Activated T-helper 1 cell treated with anti-CD3 and anti-CD28 coated beads, Interleukin-2, amount 50 U/mL, for 16 hours (primary cell): Measurements from ENCODE around the gene CLDN8.

ENCODE experiments used
- DNase-seq, 2 donors: peaks; one replicate each; pipeline ENCODE4 v3.0.0-alpha.2; 2020; ENCODE audit warnings: low read depth in 1 of 2, low spot score in 1 of 2

Gene CLDN8

DNA sequence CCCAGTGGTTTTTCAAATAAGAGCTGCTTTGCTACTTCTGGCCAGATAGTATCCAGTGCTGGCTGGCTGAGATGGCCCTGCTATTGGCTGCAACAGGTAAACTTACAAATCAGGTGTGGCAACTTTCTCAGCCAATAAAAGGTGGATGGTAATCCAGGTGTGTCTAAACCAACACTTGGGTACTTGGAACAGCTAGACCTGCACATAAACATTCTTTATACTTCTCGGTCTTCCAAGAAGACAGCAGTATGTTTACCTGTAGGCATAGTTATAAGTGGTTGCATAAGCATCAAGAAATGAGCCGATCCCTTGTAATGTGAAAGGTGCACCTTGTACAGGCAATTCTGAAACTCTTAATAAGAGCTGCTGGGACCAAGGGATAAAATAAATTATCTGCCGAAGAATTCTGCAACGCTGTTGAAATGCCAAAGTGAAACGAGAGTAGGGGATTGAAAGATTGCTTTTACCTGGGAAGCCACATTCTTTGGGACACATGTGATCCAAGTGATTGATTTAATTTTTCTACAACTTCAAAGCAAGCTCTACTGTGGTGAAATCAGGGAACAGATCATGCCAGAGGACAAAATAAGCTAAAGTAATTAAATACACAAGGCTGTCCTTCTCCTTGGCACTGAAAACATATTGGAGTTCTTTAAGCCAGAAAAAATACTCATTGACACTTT lies at the start of gene CLDN8:
CLDN8 (minus strand) TSS at position 57 of the 683 bp plus-strand sequence. CDS start 172 bp downstream, outside the sequence.
- DNase-seq = no peak

DNA sequence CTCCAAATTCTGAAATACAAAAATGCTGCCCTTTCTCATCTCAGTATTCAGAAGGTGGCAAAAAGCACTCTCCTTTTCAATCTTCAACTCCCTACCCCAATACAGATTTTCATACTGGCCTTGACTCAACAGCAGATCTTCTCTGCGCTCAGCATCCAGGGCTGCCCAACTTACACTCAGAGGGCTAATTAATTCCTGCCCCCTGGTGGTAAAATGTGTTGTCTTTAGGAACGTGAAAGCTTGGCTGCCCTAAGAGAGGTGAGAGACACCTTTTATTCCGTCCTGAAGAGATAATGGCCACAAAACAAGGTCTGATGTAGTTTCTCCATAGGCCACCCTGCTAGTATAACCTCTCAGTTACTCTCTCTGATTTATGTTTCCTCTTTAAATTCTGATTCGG lies 41.9 kb upstream of the CLDN8 start:
- no peak for DNase-seq

DNA sequence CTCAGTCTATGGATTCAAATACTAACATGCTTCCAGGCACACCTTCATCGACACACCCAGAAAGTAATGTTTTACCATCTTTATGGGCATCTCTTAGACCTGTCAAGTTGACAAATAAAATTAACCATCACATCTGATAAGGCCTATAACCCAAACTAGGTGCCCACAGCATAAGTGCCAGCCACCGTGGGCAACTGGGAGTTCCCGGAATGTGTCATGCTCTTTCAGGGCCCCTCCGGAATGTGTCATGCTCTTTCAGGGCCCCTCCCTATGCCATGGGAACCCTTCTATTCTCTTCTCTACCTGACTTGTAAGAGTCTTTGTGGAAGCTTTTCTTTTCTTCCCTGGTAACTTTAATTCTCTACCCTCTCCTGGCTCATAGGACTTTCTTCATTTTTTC lies 40.2 kb upstream of the CLDN8 start:
- no peak for DNase-seq

DNA sequence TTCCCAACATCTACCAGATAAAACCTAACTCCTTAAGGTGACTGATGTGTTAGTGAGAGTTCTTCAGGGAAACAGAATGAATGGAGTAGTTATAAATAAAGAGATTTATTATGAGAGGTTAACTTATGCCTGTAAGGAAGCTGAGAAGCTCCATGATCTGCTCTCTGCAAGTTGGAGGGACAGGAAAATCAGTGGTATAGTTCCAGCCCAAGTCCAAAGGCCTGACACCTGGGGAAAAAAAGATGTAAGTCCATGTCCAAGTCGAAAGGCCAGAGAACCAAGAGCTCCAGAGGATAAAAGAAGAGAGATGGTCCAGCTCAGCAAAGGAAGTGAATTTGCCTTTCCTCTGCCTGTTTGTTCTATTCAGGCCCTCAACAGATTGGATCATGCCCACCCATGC lies 39.8 kb upstream of the CLDN8 start:
- DNase-seq = no peak

DNA sequence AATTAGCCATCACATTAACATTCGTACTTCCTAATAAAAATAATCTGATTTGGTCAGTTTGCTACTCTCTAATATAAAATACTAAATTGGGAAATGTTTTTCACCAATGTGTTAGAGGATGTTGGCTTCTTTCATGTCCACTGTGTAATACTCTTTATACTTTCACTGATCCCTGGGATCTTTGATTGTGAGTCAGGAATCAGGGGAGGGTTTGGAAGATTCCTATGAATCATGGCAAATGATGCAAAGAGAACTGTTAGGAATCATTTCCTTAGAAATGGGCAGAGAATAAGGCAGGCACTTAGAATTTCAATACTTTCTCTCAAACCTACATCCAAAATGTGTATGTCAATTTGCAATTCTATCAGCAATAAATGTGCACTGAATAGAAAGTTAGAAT lies 35.9 kb upstream of the CLDN8 start:
- DNase-seq = no peak

DNA sequence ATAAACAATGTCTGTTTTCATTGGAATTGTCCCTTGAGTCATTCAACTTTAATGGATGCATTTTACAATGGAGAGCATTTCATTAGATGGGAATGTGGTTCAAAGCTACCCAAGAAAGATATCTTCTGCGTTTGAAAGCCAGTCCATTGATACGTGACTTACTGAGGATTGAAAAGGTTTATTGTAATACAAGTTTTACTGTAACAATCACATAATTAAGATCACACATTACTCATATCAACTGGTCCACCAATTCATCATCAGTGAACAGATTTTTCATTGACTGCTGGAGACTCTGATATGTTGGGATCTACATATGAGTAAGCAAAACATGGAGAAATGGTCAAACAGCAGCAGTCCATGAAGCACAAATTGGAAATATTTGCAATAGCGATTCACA lies 34.0 kb upstream of the CLDN8 start:
- no peak for DNase-seq

DNA sequence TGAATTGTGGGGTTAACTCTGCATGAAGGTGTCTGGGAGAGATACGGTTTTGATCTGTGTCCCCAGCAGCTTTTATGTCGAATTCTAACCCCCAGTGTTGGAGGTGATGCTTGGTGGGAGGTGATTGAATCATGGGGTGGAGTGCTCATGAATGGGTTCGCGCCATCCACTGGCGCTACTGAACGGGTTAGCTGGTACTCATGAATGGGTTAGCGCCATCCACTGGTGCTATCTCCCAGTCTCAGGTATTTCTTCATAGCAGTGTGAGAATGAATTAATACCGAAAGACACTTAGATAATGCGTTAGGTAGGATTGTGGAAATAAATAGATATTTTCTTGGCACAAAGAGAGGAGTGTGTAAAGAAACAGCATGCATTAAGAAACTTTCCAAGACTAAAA lies 32.9 kb upstream of the CLDN8 start:
- DNase-seq = no peak

DNA sequence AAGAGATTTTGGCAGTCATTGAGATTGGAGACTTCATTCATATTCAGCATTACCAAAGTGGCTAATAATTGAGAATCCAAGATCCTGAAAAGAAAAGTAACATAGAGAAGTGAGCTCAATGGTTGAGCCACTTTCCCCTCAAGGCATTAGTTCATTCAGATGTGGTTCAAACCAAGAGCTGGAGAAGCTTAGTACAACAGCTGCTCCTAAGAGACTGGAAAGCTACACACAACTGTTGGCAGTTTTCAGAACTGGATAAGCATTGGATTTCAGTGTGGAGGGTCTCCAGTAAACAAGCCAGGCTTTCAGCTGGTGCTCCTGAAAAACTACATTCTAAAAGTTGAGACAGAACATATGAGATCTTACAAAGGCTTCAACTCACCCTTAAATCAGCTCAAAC lies 29.2 kb upstream of the CLDN8 start:
- no peak for DNase-seq

DNA sequence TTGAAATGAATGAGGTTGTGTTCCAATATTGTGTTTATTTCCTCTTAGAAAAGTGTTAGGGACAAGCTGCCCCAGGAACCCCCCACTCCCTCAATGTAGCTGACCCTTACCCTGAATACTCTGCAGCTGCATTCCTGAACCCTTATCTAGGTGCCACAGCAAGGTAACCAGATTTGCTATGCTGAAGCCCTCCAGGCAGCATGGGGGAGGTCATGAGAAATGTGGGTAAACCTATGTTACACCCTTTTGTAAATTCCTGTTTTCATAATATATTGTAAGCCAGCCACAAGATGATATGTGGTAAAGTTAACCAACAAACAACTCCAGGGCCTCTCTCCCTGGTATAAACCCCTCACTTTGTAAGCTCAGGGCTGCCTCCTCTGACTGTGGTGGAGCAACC lies 27.8 kb upstream of the CLDN8 start:
- no peak for DNase-seq

DNA sequence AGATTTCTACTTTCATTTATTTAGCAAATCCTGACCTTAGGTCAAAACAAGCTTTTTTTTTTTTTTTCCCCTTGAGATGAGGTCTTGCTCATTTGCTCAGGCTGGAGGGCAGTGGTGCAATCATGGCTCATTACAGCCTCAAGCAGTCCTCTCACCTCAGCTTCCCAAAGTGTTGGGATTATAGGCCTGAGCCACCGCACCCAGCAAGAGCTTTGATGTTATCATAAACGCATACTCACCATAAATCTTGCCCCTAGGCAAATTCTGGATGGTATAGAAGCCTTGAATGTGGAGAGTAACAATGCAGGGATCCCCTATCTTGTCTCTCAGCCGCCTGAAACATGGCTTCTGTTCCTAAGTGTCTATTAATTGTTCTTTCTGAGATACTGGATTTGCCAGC lies 24.8 kb upstream of the CLDN8 start:
- no peak for DNase-seq

DNA sequence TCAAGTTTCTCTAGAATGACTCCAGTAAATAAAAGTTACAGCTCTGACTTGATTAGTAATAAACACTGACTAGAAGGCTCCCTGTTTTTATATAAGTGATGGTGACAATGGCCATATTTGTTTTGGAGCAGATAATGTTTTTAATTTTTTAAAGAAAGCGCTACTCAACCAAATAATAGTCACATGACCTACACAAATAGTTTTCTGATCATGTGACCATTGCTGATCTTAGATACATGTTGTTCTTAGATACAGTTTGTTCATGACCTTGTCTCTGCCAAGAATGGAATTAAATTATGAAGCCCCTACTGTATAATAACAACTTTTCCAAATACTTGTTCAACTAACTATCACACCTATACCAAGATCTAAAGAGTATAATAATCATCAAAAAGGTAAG lies 22.3 kb upstream of the CLDN8 start:
- no peak for DNase-seq

DNA sequence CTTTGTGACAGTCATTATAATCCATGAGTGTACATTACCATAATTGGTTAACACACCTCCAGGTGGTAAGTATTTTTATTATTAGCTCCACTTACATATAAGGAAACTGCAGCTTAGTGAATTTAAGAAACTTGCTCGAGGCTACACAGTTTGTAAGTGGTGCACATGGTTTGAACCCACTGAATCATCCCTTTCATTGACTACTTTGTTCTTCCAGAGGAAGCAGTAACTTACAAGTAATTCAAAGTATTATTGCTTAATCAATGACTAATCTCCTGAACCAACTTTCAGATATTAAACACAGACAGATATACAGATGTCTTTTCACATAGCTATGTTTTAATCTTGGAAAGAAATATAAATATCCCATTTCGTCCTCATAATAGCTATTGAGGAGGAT lies 18.7 kb upstream of the CLDN8 start:
- no peak for DNase-seq

DNA sequence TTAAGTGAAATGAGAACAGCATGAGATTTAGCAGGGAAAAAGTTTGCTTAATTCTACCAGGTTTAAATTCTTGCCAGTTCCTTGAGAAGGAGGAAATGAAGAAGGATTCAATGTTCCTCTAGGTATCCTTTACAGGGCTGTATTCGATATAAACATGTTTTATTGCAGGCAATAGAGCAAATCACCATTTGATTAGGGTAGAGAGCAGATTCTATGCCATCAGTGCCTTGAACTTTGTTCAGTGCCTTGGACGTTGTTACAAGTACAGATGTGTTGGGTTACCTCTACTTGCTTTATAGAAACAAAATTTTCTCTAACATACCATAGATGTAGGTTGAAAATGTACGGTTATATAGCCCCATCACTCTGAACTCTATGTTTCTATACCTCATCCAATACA lies 18.2 kb upstream of the CLDN8 start:
- DNase-seq = no peak

DNA sequence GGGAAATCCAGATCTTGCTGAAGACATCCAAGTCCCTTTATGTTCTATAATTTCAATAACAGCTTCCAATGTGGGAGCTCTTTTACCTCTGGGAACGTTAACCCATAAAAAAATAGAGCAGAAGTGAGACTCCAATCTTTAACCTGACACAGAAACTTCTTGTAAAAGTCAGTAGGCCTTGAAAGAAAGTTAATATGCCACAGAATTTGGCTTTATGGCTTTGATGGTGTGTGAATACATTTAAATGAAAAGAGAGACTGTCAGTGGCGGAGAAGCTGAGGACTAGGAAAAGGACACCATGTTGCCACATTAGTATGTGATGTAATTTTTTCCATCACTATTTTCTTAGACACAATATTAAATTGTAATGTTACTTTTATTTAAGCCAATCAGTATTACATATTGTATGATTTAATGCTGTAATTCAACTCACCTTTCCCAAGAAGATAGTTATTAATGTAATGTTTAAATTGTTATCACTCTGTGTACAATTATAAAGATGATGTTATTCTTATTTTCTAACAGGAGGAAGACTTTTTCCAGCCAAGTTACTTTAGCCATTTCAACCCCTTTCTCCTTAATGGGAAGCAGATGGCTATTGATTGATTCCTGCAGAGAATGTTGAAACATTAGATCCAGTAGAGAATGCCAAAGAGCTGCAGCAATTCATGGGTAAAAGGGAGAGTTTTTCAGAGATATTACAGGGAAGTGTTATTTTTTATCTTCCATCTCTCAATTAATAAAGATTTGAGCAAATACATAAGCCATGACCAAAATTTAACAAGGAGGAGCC lies 17.5 kb upstream of the CLDN8 start:
- no peak for DNase-seq

DNA sequence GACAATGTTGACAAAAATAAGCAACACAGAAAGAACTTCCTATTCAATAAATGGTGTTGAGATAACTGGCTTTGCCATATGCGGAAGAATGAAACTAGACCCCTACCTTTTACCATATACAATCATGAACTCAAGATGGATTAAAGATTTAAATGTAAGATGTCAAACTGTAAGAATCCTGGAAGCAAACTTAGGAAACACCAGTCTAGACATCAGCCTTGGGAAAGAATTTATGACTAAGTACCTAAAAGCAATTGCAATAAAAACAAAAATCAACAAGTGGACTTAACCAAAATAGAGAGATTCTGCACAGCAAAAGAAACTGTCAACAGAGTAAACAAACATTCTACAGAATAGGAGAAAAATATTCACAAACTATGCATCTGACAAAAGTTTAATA lies 16.1 kb upstream of the CLDN8 start:
- no peak for DNase-seq

DNA sequence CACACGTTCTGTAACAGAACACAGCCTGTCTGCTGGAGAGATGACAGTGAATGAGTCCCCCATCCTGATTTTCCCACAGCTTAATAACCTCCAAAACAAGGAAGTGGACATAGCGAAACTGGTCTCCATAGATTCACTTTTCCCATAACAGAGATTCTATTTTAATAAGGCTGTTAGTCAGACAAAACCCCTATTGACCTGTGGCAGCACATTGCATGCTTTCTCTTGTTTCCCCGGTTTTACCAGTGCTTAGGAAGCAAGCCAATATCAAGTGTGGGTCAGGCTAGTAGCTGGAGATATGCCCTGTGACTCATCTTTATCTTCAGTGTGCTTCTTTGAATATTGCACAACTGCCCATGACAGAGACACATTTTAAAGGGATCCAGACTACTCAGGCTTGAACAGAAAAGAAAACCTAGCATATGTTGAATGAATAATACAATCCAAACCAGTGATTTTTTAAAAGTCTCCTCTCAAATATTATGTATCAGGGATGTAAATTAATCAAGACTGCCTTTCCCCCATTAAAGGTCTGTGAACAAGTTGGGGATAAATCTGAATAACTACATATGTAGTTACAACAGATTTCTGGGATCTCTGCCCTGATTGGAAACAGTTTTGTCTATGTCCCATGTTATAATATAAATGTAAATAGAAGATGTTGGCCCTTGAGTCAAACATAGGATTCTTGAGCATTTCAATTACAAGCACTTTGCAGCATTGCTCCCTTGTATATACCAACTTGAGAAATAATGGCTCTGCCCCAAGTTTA lies 11.9 kb upstream of the CLDN8 start:
- DNase-seq = no peak

DNA sequence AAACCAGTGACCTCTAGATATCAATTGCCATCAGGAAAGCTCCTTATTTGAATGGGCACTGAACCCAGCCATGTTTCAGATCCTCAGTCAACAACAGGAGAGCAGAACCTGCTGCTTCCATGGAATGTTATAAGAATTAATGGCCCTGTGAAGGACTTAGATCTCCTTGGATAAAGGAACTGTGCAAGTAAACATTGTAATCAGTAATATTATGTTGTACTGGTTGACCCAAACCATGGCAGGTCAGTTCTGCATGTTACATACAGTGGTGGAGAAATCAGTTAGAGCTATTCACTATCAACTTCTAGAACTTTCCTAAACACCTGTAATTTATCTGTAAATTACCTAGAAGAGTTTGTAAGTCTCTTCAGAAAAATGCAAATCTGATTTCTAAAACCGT lies 11.2 kb upstream of the CLDN8 start:
- no peak for DNase-seq

DNA sequence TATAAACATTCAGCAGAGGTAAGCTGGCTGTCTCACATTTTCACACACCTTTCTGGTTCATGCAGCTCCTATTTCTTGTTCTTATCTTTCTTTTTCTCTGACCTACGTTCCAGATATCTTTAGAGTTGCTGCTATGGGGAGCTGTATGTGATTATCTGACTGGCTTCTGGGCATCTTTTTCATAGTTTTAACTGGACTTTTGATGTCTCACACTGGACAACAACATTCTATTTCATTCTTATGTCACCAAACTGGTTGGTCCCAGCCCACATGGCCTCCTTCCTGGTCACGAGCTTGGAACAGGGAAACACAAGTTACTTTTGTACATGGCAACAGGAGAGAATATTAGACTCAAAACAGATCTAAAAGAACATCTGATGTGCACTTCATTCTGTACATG lies 7.7 kb upstream of the CLDN8 start:
- no peak for DNase-seq

DNA sequence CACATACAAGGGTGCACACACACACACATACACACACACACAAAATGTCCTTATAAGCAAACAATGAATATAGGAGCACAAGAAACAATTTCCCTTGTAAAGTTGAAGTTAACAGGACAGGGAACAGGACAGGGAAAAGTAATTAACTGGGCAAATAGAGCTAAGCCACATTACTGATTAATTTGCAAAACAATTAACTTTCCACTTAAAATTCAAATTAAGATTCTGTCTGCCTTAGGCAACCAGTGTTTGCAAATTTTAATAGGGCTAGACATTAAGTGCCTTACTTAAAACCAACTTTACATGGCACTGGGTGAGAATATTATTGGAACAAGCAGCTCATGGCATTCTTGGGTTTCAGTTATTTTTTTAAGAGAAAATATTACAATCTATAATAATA lies 6.8 kb upstream of the CLDN8 start:
- no peak for DNase-seq

DNA sequence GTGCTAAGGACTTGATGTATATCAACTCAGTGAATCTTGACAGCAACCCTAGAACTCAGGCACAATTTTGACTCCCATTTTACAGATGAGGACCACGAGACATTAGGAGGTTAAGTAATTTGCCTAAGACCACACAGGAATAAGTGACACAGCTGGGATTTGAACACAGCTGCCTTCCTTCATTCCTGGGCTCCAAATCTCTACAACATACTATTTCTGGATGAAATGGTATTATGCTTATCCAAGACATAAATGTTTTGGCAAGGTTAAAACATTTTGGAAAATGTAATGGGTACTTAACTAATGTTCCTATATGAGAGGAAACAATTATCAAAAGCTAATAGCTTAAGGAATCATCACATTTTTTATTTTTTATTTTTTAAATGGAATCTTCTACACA lies 4.8 kb downstream of the CLDN8 start:
- DNase-seq = no peak

DNA sequence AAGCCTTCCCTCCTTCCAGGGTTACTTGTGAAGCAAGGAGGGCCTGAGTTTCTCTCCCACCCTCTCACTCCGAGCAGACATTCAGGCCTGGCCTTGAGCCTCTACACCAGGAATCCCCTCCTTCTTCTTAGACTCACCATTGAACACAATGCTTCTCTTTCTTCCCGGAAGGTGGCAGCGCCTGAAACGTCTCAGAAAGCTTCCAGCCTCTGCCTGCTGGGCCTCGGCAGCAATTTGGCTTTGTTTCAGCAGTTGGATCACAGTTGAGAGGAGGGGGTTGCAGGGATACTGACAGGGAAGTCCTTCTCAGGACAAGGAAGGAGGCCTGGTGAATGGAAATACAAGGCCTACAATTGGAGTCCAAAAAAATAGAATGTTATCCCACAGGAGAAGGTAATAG lies 6.3 kb downstream of the CLDN8 start:
- DNase-seq = no peak

DNA sequence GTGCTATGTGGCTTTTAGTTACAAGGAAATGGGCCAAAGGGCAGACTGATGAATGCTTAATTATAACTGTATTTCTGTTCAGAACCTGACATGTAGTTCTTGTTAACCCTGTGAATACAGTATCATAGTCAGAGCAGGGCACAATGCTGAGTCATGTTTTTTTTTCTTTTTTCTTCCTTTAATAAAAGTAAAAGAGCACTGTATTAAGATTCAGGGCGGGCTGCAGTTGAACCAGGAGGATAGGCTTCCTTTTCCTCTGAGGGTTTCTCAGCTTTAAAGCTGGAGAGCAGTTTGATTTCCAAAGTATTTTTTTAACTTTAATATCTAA lies 8.7 kb downstream of the CLDN8 start:
- no peak for DNase-seq
